Muscle layer of colon (tissue), 2 donors: ENCODE results near the gene NR2E1.

ENCODE experiments used
- H3K27ac ChIP-seq: one replicate; pipeline ENCODE4 v1.7.0; 2013; ENCODE audit warnings: low read depth, mild to moderate bottlenecking, low read length, moderate library complexity
- H3K27me3 ChIP-seq, 2 donors: one replicate each; pipeline ENCODE4 v1.7.0; 2013; ENCODE audit warnings: low read length in 2 of 2, mild to moderate bottlenecking in 2 of 2; ENCODE audit not compliant: insufficient read depth in 2 of 2, control insufficient read depth in 1 of 2
- H3K36me3 ChIP-seq: one replicate; pipeline ENCODE4 v1.7.0; 2013; ENCODE audit warnings: mild to moderate bottlenecking, low read length; ENCODE audit not compliant: insufficient read depth
- H3K4me1 ChIP-seq: one replicate; pipeline ENCODE4 v1.7.0; 2013; ENCODE audit warnings: mild to moderate bottlenecking, low read length; ENCODE audit not compliant: insufficient read depth
- H3K4me3 ChIP-seq, 2 donors: one replicate each; pipeline ENCODE4 v1.7.0; 2013; ENCODE audit warnings: low read length in 2 of 2, low read depth in 1 of 2, mild to moderate bottlenecking in 1 of 2, moderate library complexity in 1 of 2
- H3K9ac ChIP-seq: one replicate; pipeline ENCODE4 v1.7.0; 2013; ENCODE audit warnings: low read length
- H3K9me3 ChIP-seq: one replicate; pipeline ENCODE4 v1.7.0; 2013; ENCODE audit warnings: mild to moderate bottlenecking, low read length
- donor health status: abdominal sarcoma.
- donor health status: Adenocarcinoma of cecum.

NR2E1 gene

GRCh38 chr6:108200186-108200585 lies 34.4 kb downstream of the NR2E1 start:
- Histone ChIP-seq H3K4me1 (no peaks in the 10 kb centered on the region), H3K4me3 (no peak overlapping the region), H3K27ac (no peak overlapping the region), H3K9ac (no peak overlapping the region), H3K36me3 (no peaks in the 10 kb centered on the region), H3K9me3 (no peaks in the 10 kb centered on the region), H3K27me3 (no peaks in the 10 kb centered on the region)

GRCh38 chr6:108200631-108201030 lies 34.8 kb downstream of the NR2E1 start:
- Histone ChIP-seq H3K27ac (no peak overlapping the region), H3K36me3 (no peaks in the 10 kb centered on the region), H3K4me3 (no peak overlapping the region), H3K4me1 (no peaks in the 10 kb centered on the region), H3K27me3 (no peaks in the 10 kb centered on the region), H3K9ac (no peak overlapping the region), H3K9me3 (no peaks in the 10 kb centered on the region)

GRCh38 chr6:108203189-108204112 lies 37.6 kb downstream of the NR2E1 start:
- H3K4me1 ChIP-seq: no peaks in the 10 kb centered on the region
- H3K27ac ChIP-seq: no peak overlapping the region
- H3K4me3 ChIP-seq: no peak overlapping the region
- peaks cover 7% of the 10 kb centered on the region for H3K36me3 ChIP-seq
- no peaks in the 10 kb centered on the region for H3K27me3 ChIP-seq
- H3K9ac ChIP-seq: no peak overlapping the region
- H3K9me3 ChIP-seq: no peaks in the 10 kb centered on the region

- Histone ChIP-seq H3K9ac (no peak overlapping the region), H3K4me1 (no peaks in the 10 kb centered on the region), H3K36me3 (peaks cover 17% of the 10 kb centered on the region), H3K9me3 (no peaks in the 10 kb centered on the region), H3K27me3 (no peaks in the 10 kb centered on the region), H3K4me3 (no peak overlapping the region), H3K27ac (no peak overlapping the region)
These were observed 41.2 kb downstream of the NR2E1 start for GRCh38 chr6:108207013-108207412.

GRCh38 chr6:108209738-108210137 lies 43.9 kb downstream of the NR2E1 start:
- H3K27me3 ChIP-seq: no peaks in the 10 kb centered on the region
- no peaks in the 10 kb centered on the region for H3K4me1 ChIP-seq
- peaks cover 17% of the 10 kb centered on the region for H3K36me3 ChIP-seq
- no peak overlapping the region for H3K4me3 ChIP-seq
- no peaks in the 10 kb centered on the region for H3K9me3 ChIP-seq
- no peak overlapping the region for H3K27ac ChIP-seq
- H3K9ac ChIP-seq: no peak overlapping the region

GRCh38 chr6:108210556-108210955 lies 44.7 kb downstream of the NR2E1 start:
- H3K9ac ChIP-seq: no peak overlapping the region
- no peak overlapping the region for H3K4me3 ChIP-seq
- no peaks in the 10 kb centered on the region for H3K4me1 ChIP-seq

GRCh38 chr6:108211671-108212070 lies 45.8 kb downstream of the NR2E1 start:
- no peaks in the 10 kb centered on the region for H3K27me3 ChIP-seq
- no peak overlapping the region for H3K4me3 ChIP-seq
- H3K4me1 ChIP-seq: no peaks in the 10 kb centered on the region
- no peaks in the 10 kb centered on the region for H3K9me3 ChIP-seq
- no peak overlapping the region for H3K27ac ChIP-seq
- H3K36me3 ChIP-seq: peaks cover 17% of the 10 kb centered on the region
- H3K9ac ChIP-seq: no peak overlapping the region

More at GRCh38 chr6:108210556-108210955, 44.7 kb downstream of the NR2E1 start:
- peaks cover 17% of the 10 kb centered on the region for H3K36me3 ChIP-seq
- H3K27me3 ChIP-seq: no peaks in the 10 kb centered on the region
- no peaks in the 10 kb centered on the region for H3K9me3 ChIP-seq
- H3K27ac ChIP-seq: no peak overlapping the region

- H3K27me3 ChIP-seq: no peaks in the 10 kb centered on the region
- no peak overlapping the region for H3K27ac ChIP-seq
- no peaks in the 10 kb centered on the region for H3K4me1 ChIP-seq
- peaks cover 12% of the 10 kb centered on the region for H3K36me3 ChIP-seq
- H3K9ac ChIP-seq: no peak overlapping the region
- no peaks in the 10 kb centered on the region for H3K9me3 ChIP-seq
- no peak overlapping the region for H3K4me3 ChIP-seq
These were observed 56.2 kb downstream of the NR2E1 start for GRCh38 chr6:108222064-108222463.

- H3K27ac ChIP-seq: no peak overlapping the region
- peaks cover 12% of the 10 kb centered on the region for H3K36me3 ChIP-seq
- H3K27me3 ChIP-seq: no peaks in the 10 kb centered on the region
- no peaks in the 10 kb centered on the region for H3K4me1 ChIP-seq
- H3K9ac ChIP-seq: no peak overlapping the region
- no peaks in the 10 kb centered on the region for H3K9me3 ChIP-seq
- no peak overlapping the region for H3K4me3 ChIP-seq
These were observed 56.7 kb downstream of the NR2E1 start for GRCh38 chr6:108222504-108222903.

GRCh38 chr6:108227290-108227689 lies 61.5 kb downstream of the NR2E1 start:
- Histone ChIP-seq H3K4me3 (no peak overlapping the region), H3K4me1 (peaks cover 5% of the 10 kb centered on the region), H3K9ac (no peak overlapping the region), H3K9me3 (no peaks in the 10 kb centered on the region), H3K36me3 (peaks cover 1% of the 10 kb centered on the region), H3K27me3 (no peaks in the 10 kb centered on the region), H3K27ac (no peak overlapping the region)

GRCh38 chr6:108228416-108228815 lies 62.6 kb downstream of the NR2E1 start:
- Histone ChIP-seq H3K4me1 (peaks cover 5% of the 10 kb centered on the region), H3K4me3 (no peak overlapping the region), H3K9ac (no peak overlapping the region), H3K9me3 (no peaks in the 10 kb centered on the region), H3K27ac (no peak overlapping the region), H3K36me3 (no peaks in the 10 kb centered on the region), H3K27me3 (no peaks in the 10 kb centered on the region)

GRCh38 chr6:108235127-108235526 lies 69.3 kb downstream of the NR2E1 start:
- no peak overlapping the region for H3K27ac ChIP-seq
- peaks cover 5% of the 10 kb centered on the region for H3K4me1 ChIP-seq
- H3K27me3 ChIP-seq: no peaks in the 10 kb centered on the region
- H3K4me3 ChIP-seq: no peak overlapping the region
- H3K9ac ChIP-seq: no peak overlapping the region
- H3K9me3 ChIP-seq: no peaks in the 10 kb centered on the region
- H3K36me3 ChIP-seq: peaks cover 4% of the 10 kb centered on the region
